ENCODE measurements around the gene KIAA0040.

Gene KIAA0040

DNA sequence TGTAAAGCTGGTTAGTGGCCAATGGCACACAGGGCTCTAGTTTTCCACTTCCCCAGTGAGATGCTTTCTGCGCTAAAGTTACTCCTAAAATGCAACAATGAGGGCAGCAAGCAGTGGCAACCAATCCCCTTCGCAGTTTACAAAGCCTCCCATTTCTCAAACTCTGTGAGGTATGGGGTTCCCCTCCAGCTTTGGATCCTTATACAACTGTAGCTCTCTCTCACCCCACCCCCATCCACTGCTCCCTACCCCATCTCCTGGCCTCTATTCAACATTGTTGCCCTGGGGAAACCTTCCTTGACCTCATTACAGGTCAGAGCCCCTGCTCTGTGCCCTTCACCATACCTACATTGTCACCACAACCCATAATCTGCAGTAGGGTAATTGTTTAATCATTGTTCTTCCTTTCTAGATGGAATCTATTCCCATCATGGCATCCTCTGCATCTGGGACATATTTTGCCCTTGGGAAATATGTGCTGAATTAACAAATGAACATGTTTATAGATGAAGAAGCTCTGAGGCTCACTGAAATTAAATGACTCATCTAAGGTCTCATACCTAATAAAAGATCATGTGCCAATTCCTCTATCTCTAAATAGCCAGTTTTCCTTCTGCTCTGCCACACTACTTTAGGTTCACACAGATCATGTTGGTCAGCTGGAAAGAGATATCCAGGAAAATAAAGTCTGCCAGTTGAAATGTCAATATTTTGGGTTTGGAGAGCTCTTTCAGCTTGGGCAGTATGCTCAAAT, 12.6 kb downstream of the KIAA0040 start:
- TF ChIP-seq ZFX (IDR thresholded peaks at IDR 0.05; ENCODE audit: borderline replicate concordance): no peak
- TF ChIP-seq, protein P1, sequence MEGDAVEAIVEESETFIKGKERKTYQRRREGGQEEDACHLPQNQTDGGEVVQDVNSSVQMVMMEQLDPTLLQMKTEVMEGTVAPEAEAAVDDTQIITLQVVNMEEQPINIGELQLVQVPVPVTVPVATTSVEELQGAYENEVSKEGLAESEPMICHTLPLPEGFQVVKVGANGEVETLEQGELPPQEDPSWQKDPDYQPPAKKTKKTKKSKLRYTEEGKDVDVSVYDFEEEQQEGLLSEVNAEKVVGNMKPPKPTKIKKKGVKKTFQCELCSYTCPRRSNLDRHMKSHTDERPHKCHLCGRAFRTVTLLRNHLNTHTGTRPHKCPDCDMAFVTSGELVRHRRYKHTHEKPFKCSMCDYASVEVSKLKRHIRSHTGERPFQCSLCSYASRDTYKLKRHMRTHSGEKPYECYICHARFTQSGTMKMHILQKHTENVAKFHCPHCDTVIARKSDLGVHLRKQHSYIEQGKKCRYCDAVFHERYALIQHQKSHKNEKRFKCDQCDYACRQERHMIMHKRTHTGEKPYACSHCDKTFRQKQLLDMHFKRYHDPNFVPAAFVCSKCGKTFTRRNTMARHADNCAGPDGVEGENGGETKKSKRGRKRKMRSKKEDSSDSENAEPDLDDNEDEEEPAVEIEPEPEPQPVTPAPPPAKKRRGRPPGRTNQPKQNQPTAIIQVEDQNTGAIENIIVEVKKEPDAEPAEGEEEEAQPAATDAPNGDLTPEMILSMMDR (IDR thresholded peaks at IDR 0.05): no peak
- H3K27ac ChIP-seq: no peak overlapping the region

DNA sequence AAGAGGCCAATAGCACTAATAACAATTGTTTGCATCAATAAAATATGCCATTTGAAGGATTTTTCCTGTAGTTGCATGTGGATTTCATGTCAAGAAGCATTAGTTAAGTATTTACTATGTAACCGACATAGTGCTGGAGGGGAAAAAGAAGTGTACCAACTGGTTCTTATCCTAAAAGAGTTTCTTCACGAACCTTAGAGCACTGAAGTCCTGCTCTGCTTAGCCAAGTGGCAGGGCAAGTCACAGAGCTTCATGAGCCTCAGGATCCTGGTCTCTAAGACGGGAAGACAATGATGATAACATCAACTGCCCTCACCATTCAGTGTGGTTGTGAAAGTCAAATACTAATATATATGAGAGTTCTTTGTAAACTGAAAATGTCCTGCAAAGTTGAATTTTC, 14.1 kb downstream of the KIAA0040 start:
- H3K27ac ChIP-seq: no peak overlapping the region
- TF ChIP-seq ZFX (IDR thresholded peaks at IDR 0.05; ENCODE audit: borderline replicate concordance): no peak
- TF ChIP-seq, protein P1 (IDR thresholded peaks at IDR 0.05): no peak

DNA sequence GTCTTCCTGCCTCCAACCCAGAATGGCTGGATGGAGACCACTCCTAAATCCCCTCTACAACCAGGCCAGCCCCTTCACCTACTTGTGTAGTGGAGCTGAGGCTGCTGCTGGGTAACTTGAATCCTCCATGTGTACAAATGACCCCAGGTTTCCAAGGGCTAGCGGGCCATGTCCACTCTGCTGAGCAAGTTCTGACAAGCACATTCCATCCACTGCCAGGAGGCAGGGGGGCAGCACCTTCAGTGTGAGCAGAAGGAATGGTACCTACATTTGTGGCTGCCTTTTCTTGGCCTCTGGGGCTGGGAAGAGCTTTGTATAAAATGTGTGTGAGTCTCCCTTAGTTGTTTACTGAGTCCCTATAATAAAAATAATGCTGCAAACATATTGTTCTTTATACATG, 14.5 kb downstream of the KIAA0040 start:
- no peak overlapping the region for H3K27ac ChIP-seq
- no peak for TF ChIP-seq ZFX (IDR thresholded peaks at IDR 0.05; ENCODE audit: borderline replicate concordance)
- TF ChIP-seq, protein P1 (IDR thresholded peaks at IDR 0.05): no peak

DNA sequence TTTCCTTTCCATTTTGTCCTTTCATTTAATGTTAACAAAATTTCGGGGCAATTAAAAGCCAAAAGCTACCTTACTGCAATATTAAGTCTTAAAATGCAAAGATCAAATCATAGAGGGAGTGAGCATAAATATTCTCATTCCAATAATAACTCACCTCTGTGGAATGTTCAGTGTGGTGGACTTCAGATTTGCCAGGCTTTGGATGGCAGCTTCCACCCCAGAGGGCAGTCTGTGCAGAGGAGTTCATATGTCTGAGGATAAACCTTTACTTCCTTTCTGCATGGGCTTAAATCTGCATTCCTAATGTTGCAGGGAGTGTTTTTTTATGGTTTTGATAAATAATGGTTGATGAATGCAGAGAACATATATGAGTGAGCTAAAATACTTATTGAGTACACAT, 16.3 kb downstream of the KIAA0040 start:
- no peak overlapping the region for H3K27ac ChIP-seq
- TF ChIP-seq ZFX (IDR thresholded peaks at IDR 0.05; ENCODE audit: borderline replicate concordance): no peak
- TF ChIP-seq, protein P1 (IDR thresholded peaks at IDR 0.05): no peak

DNA sequence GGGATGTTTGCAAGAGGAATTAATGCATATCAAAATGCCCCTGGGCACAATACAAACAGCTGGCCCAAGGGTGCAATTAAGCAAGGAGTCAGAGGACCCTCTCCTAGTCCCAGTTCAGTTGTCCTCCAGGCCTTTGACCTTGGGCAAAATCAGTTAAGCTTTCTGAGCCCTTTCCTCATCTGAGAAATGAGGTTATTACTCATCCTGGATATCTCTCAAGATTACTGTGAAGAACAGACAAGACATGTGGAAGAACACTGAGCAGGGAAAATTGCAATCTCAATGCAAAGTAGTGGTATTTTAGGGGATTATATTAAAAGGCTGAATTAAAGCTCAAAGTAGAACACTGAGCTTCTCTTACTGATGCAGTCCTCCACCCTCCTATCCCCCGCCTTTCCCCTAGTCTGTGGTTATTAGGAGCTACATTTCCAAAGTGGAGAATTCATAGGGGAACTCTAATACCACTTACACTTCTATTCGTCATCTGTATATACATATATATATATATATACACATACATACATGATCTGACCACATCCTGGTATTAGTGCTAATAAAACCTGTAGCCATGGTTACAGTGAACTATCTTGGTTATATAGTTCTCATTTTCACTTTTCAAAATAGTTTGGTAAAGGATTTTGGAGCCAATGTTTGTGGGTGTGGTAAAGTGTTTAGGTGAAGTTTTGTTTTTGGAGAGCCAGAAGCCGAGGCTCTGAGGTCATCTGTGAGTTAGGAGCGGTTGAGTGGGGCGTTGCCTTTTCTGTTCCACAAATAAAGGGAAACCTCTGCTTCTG, 18.1 kb downstream of the KIAA0040 start:
- no peak for TF ChIP-seq ZFX (IDR thresholded peaks at IDR 0.05; ENCODE audit: borderline replicate concordance)
- TF ChIP-seq, protein P1 (IDR thresholded peaks at IDR 0.05): no peak
- no peak overlapping the region for H3K27ac ChIP-seq

DNA sequence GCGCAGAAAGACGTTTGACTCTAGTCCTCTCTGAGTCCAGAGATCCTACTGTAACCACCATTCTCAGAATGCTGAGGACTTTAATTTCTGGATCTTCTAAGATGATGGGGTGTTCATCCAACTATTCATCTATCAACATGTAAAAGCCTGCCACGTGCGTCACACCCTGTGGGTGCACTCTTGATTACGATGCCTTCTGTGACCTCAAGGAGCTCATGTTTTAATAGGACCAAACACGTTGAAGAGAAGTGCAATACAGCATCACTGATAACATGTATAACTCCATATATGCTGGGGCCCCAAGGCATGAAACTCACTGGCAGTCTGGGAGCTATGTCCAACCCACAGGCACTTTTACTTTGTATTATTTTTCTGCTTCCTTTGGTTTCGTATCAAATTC, 19.0 kb downstream of the KIAA0040 start:
- no peak overlapping the region for H3K27ac ChIP-seq
- TF ChIP-seq, protein P1 (IDR thresholded peaks at IDR 0.05): no peak
- TF ChIP-seq ZFX (IDR thresholded peaks at IDR 0.05; ENCODE audit: borderline replicate concordance): no peak

DNA sequence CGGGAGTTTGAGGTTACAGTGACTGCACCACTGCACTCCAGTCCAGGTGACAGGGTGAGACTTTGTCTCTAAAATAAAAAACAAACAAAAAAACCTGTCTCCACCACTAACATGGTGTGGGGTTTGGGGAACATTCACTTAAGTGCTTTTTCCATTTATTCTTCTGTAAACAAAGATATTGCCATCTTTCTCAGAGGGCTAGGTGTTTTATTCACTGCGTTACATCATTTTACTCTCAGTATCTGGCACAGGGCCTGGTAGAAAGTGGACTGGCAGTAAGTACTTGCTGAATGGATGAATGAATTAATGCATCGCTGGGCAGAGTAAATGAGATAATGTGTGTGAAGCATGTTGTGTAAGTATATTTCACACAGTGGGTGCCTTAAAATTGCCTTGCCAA, 20.1 kb downstream of the KIAA0040 start:
- H3K27ac ChIP-seq: no peak overlapping the region
- no peak for TF ChIP-seq ZFX (IDR thresholded peaks at IDR 0.05; ENCODE audit: borderline replicate concordance)
- TF ChIP-seq, protein P1 (IDR thresholded peaks at IDR 0.05): no peak
